Measurements from ENCODE around the gene ATOH8.

ATOH8 gene

GRCh38 chr2:85719609-85720240 is 34.1 kb upstream of the ATOH8 start:
- DNase-seq = no peak

- DNase-seq = no peak
Observed at GRCh38 chr2:85720533-85720932, 33.3 kb upstream of the ATOH8 start.

DNA sequence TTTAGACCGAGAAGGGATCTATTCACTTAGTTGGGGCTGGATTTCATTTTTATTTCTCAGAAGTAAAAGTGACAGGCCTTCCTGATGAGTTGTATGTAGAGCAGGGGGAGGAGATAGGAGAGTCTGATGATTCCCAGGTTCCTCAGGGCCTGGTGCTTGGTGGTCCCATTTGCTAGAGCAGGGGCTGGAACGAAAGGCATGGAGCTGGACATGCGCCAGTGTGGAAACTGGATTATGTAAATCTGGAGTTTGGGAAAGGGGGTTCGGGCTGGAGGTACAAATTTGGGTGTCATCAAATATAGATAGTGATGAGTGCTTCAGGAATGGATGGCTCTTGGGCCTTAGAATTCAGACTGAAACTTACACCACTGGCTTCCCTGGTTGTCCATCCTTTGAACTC is 32.1 kb upstream of the ATOH8 start:
- no peak for DNase-seq

DNA sequence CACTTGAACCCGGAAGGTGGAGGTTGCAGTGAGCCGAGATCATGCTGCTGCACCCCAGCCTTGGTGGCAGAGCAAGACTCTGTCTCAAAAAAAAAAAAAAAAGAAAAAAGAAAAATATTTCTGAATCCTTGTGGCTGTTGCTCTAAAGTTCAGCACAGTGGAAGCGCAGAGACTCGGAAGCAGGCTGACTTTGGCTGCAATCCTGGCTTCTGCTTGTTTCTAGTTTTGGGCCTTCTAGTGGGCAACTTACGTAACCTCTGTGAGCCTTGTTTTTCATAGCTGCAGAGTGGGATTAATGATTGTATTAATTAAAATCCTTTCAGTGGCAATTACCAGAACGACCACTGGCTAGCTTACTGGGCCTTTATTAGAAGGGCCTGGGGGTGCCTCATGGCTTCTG is 31.3 kb upstream of the ATOH8 start:
- no peak for DNase-seq

- DNase-seq = no peak
Observed at GRCh38 chr2:85723707-85724360, 30.0 kb upstream of the ATOH8 start.

DNA sequence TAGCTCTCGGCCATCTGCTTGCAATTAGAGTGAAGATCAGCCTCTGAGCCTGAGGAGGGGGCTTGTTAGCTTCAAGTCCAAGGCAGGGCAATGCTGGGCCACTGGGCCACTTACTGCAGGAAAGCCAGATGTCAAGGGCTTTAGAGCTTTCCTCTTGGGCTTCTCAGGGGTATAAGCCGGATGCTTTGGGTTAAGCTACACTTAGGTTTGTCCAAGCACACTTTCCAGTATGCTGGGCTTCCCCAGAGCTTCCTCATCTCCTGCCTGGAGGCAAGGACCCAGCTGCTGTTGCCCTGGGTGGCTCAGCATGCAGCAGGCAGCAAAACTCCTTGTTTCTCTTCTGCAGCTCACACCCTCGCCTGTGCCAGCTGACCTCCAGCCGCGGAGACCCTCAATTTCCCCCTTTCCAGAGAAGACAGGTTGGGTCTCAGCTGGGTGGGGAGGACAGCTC is 29.0 kb upstream of the ATOH8 start:
- no peak for DNase-seq

GRCh38 chr2:85725451-85725850 is 28.3 kb upstream of the ATOH8 start:
- no peak for DNase-seq

DNA sequence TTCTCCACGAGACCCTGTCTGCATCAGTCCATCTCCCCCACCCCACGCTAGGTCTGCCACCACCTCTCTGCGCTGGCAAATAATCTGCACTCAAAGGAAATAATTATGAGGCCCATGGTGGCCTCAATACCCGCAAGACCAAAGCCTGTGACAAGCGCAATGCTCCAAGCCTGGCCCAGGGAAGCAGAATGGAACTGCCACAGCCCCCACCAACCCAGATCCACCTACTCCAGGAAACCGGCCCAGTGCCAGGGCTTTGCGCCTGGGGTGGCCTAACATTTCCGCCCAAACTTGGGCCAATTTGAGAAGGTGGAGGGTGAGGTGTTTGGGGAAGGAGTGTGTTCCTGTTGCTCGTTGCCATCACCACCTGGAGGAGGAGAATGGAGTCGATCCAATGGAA is 26.0 kb upstream of the ATOH8 start:
- DNase-seq = no peak

- no peak for DNase-seq
Observed at GRCh38 chr2:85728342-85728741, 25.4 kb upstream of the ATOH8 start.

- peak; percentile 49 for DNase-seq
Observed at GRCh38 chr2:85728883-85729824, 24.6 kb upstream of the ATOH8 start.

GRCh38 chr2:85729825-85730510 is 23.8 kb upstream of the ATOH8 start:
- no peak for DNase-seq

DNA sequence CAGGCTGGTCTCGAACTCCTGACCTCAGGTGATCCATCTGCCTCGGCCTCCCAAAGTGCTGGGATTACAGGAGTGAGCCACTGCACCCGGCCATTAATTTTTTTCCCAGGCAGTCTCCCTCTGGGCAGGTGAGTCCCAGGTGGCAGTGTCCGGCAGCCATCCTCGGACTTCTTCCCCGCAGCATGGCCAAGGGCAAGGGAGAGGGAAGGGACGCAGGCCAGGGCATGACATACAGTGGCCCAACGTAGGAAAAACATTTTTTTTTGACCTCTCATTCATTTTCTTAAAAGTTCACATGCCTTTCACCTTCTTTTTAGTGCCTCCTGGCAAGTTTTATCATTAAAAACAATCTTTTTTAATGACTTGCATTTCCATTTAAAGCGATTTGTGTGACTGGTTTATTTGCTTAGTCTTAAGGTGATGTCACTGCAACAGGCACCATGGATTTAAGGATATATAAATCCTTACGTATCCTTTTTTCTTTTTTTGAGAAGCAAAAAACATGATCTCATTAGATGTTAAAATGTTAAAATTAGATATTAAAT is 23.0 kb upstream of the ATOH8 start:
- DNase-seq = no peak

- DNase-seq = no peak
Observed at GRCh38 chr2:85731606-85732005, 22.2 kb upstream of the ATOH8 start.

- no peak for DNase-seq
Observed at GRCh38 chr2:85732467-85733120, 21.2 kb upstream of the ATOH8 start.

GRCh38 chr2:85733121-85733960 is 20.4 kb upstream of the ATOH8 start:
- no peak for DNase-seq

DNA sequence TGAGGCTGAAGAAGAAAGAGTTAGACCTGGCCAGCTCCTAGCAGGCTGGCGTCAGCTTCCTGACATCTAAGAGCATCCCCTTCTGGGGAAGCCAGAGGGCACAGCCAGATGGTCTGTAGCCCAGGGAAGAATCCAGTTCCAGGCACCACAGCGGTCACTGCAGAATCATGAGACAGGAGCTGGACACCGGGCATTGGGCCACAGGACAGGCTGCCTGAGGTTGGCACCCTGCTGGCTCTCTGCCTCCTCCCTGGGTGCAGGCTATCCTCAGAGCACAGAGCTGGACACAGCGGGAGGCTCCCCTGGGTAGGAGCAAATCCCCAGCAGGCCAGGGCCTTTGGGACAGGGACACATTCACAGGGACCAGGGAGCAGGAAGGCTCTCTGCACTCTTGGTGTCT is 19.8 kb upstream of the ATOH8 start:
- no peak for DNase-seq

GRCh38 chr2:85734942-85735608 is 18.7 kb upstream of the ATOH8 start:
- DNase-seq = no peak

GRCh38 chr2:85735691-85736090 is 18.1 kb upstream of the ATOH8 start:
- no peak for DNase-seq

DNA sequence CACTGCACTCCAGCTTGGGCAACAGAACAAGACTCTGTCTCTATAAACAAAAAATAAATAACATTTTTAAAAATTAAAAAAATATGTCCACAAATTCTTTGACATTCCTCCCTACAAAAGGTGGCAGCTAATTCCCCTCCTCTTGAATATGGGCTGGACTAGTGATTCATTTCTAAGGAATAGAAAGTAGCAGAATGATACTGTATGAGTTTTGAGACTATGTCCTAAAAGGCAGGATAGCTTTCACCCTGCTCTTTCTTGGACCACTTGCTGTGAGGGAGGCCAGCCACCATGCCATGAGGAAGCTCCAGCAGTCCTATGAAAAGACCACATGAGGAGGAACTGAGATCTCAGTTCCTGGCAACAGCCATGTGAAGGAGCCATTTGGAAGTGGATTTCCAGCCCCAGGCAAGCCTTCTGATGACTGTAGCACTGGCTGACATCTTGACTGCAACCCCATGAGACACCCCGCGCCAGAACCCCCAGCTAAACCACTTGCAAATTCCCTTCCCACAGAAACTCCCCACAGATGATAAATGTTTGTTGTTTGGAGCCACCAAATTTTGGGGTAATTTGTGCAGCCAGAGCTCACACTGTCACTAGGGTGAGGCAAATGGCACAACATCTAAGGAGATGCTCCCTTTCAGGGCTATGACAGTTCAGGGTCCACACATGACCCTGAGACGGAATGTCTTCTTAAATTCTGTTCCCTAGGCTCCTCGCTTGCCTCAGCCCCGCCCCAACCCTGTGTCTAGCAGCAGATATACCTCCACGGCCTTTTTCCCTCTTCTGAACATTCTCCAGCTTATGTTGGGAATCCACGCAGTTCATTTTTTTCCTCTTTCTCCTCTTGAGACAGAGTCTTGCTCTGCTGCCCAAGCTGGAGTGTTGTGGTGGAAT is 17.1 kb upstream of the ATOH8 start:
- no peak for DNase-seq

- DNase-seq = peak; percentile 44
Observed at GRCh38 chr2:85737481-85737880, 16.3 kb upstream of the ATOH8 start.
